SK-N-SH (cell line): ENCODE data around the gene VWC2L.

ENCODE experiments used
- CHD2 ChIP-seq: fragments of 150-350 bp; IDR thresholded peaks from 2 replicates; pipeline ENCODE4 v1.6.1; 2018; ENCODE audit warnings: low read length; ENCODE audit not compliant: partially characterized antibody
- FOXM1 ChIP-seq: IDR thresholded peaks from 2 replicates; pipeline ENCODE4 v1.4.0; 2012; ENCODE audit warnings: low read depth, mild to moderate bottlenecking
- RFX5 ChIP-seq: IDR thresholded peaks from 2 replicates; pipeline ENCODE4 v1.6.1; 2012; ENCODE audit warnings: mild to moderate bottlenecking, improper control_type of control experiment, low read length
- SIN3A ChIP-seq: IDR thresholded peaks from 2 replicates; pipeline ENCODE4 v1.6.1; 2012; ENCODE audit warnings: low read depth, mild to moderate bottlenecking, low read length, moderate library complexity, borderline replicate concordance
- TAF1 ChIP-seq: IDR thresholded peaks from 2 replicates; pipeline ENCODE4 v1.6.1; 2012; ENCODE audit warnings: low read depth, mild to moderate bottlenecking, low read length, moderate library complexity, borderline replicate concordance
- YY1 ChIP-seq: IDR thresholded peaks from 2 replicates; pipeline ENCODE4 v1.4.0; 2012; ENCODE audit warnings: low read depth, mild to moderate bottlenecking
- TF ChIP-seq, protein P1 (sequence below): fragments of 200-600 bp; sonication (generic); IDR thresholded peaks from 2 replicates; pipeline ENCODE4 v1.6.1; 2017; ENCODE audit warnings: antibody characterized with exemption, mild to moderate bottlenecking, moderate library complexity
- TF ChIP-seq, protein P2 (sequence below): IDR thresholded peaks from 2 replicates; pipeline ENCODE4 v1.4.0; 2012; ENCODE audit warnings: low read depth

GRCh38 chr2:214536625-214537024, 125.8 kb downstream of the VWC2L start:
- no peak for TF ChIP-seq TAF1
- TF ChIP-seq, protein P1, sequence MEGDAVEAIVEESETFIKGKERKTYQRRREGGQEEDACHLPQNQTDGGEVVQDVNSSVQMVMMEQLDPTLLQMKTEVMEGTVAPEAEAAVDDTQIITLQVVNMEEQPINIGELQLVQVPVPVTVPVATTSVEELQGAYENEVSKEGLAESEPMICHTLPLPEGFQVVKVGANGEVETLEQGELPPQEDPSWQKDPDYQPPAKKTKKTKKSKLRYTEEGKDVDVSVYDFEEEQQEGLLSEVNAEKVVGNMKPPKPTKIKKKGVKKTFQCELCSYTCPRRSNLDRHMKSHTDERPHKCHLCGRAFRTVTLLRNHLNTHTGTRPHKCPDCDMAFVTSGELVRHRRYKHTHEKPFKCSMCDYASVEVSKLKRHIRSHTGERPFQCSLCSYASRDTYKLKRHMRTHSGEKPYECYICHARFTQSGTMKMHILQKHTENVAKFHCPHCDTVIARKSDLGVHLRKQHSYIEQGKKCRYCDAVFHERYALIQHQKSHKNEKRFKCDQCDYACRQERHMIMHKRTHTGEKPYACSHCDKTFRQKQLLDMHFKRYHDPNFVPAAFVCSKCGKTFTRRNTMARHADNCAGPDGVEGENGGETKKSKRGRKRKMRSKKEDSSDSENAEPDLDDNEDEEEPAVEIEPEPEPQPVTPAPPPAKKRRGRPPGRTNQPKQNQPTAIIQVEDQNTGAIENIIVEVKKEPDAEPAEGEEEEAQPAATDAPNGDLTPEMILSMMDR = no peak
- no peak for TF ChIP-seq YY1
- TF ChIP-seq, protein P2, sequence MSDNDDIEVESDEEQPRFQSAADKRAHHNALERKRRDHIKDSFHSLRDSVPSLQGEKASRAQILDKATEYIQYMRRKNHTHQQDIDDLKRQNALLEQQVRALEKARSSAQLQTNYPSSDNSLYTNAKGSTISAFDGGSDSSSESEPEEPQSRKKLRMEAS = no peak
- TF ChIP-seq CHD2 = no peak
- no peak for TF ChIP-seq SIN3A
- TF ChIP-seq RFX5 = no peak
- TF ChIP-seq FOXM1 = no peak
